ENCODE measurements around the gene KATNIP. TPM values are rescaled to one million over a fixed set of nuclear protein-coding genes. Genes with fewer than 3 reads are reported as not detected.

Gene KATNIP
- total and polyA plus RNA-seq, 7 donors, result 6.7 to 31.9 (median 15.1) TPM

- WGBS, 2 donors, result 53 to 68% methylated on average over 4 of the region's 4 CpGs
- intact Hi-C loops (cut with DNase I), result no loop called here
- Histone ChIP-seq H3K27me3 (no peaks in the 10 kb centered on the region), H3K4me1 (no peaks in the 10 kb centered on the region), H3K9me3 (no peaks in the 10 kb centered on the region), H3K4me3 (no peak overlapping the region), H3K27ac (no peak overlapping the region), H3K36me3 (peaks cover 0 to 3% (median 0%) of the 10 kb centered on the region in 4 donors)
- no peak for DNase-seq
- no peak for TF ChIP-seq POLR2AphosphoS5 (IDR thresholded peaks at IDR 0.05)
- no peak for TF ChIP-seq CTCF (IDR thresholded peaks at IDR 0.05)
- TF ChIP-seq POLR2A (IDR thresholded peaks at IDR 0.05), result no peak
- no peak for TF ChIP-seq EP300 (IDR thresholded peaks at IDR 0.05)
These were observed 45.5 kb downstream of the KATNIP start for GRCh38 chr16:27595475-27595874.

GRCh38 chr16:27595993-27596392 is 46.0 kb downstream of the KATNIP start:
- Histone ChIP-seq H3K4me1 (no peaks in the 10 kb centered on the region), H3K36me3 (peaks cover 0 to 3% (median 0%) of the 10 kb centered on the region in 4 donors), H3K27me3 (no peaks in the 10 kb centered on the region), H3K9me3 (no peaks in the 10 kb centered on the region), H3K27ac (no peak overlapping the region), H3K4me3 (no peak overlapping the region)
- 85 to 88% methylated on average over 6 of the region's 6 CpGs for WGBS, 2 donors
- intact Hi-C loops (cut with DNase I), result no loop called here
- no peak for DNase-seq
- TF ChIP-seq POLR2AphosphoS5 (IDR thresholded peaks at IDR 0.05) (no peak), CTCF (IDR thresholded peaks at IDR 0.05) (no peak), POLR2A (IDR thresholded peaks at IDR 0.05) (no peak), EP300 (IDR thresholded peaks at IDR 0.05) (no peak)

- H3K4me1 ChIP-seq, result no peaks in the 10 kb centered on the region
- H3K27me3 ChIP-seq, result no peaks in the 10 kb centered on the region
- TF ChIP-seq EP300 (IDR thresholded peaks at IDR 0.05), result no peak
- TF ChIP-seq CTCF (IDR thresholded peaks at IDR 0.05), result no peak
- no peak for TF ChIP-seq POLR2AphosphoS5 (IDR thresholded peaks at IDR 0.05)
- no peak for TF ChIP-seq POLR2A (IDR thresholded peaks at IDR 0.05)
- H3K9me3 ChIP-seq, result no peaks in the 10 kb centered on the region
- intact Hi-C loops (cut with DNase I), result no loop called here
- H3K27ac ChIP-seq, result no peak overlapping the region
- WGBS, 2 donors, result 93 to 95% methylated on average over 4 of the region's 4 CpGs
- no peak overlapping the region for H3K4me3 ChIP-seq
- no peak for DNase-seq
- peaks cover 0 to 3% (median 0%) of the 10 kb centered on the region in 4 donors for H3K36me3 ChIP-seq
These were observed 46.5 kb downstream of the KATNIP start for GRCh38 chr16:27596411-27596810.

- H3K27ac ChIP-seq, result no peak overlapping the region
- H3K27me3 ChIP-seq, result no peaks in the 10 kb centered on the region
- H3K9me3 ChIP-seq, result no peaks in the 10 kb centered on the region
- H3K36me3 ChIP-seq, result peaks cover 0 to 3% (median 0%) of the 10 kb centered on the region in 4 donors
- 94 to 95% methylated on average over 3 of the region's 3 CpGs for WGBS, 2 donors
- TF ChIP-seq EP300 (IDR thresholded peaks at IDR 0.05), result no peak
- no peak for TF ChIP-seq POLR2AphosphoS5 (IDR thresholded peaks at IDR 0.05)
- no peak for TF ChIP-seq CTCF (IDR thresholded peaks at IDR 0.05)
- no peak overlapping the region for H3K4me3 ChIP-seq
- H3K4me1 ChIP-seq, result no peaks in the 10 kb centered on the region
- no peak for DNase-seq
- intact Hi-C loops (cut with DNase I), result no loop called here
These were observed 47.4 kb downstream of the KATNIP start for GRCh38 chr16:27597361-27597760.

GRCh38 chr16:27598220-27598619 is 48.3 kb downstream of the KATNIP start:
- Histone ChIP-seq H3K27me3 (no peaks in the 10 kb centered on the region), H3K4me3 (no peak overlapping the region)
- 88 to 89% methylated on average over 6 of the region's 6 CpGs for WGBS, 2 donors

More at GRCh38 chr16:27598220-27598619, 48.3 kb downstream of the KATNIP start:
- Histone ChIP-seq H3K9me3 (no peaks in the 10 kb centered on the region), H3K4me1 (no peaks in the 10 kb centered on the region), H3K36me3 (peaks cover 0 to 3% (median 0%) of the 10 kb centered on the region in 4 donors), H3K27ac (no peak overlapping the region)
- TF ChIP-seq POLR2A (IDR thresholded peaks at IDR 0.05), result no peak
- TF ChIP-seq EP300 (IDR thresholded peaks at IDR 0.05), result no peak
- no peak for TF ChIP-seq CTCF (IDR thresholded peaks at IDR 0.05)
- no peak for TF ChIP-seq POLR2AphosphoS5 (IDR thresholded peaks at IDR 0.05)
- intact Hi-C loops (cut with DNase I), result no loop called here
- DNase-seq, result no peak

Measured in sigmoid colon (tissue), 7 donors.